ENCODE measurements around the gene MYO1D.
"Not testable (repeated sequence)": the region's sequence is repeated elsewhere in the genome, so short reads cannot be mapped to it uniquely, and the experiment has no call there.

The MYO1D gene

GRCh38 chr17:32673964-32674363 lies 203.0 kb downstream of the MYO1D start:
- no peak for DNase-seq (ENCODE audit: low read depth)

GRCh38 chr17:32672711-32673110 lies 204.2 kb downstream of the MYO1D start:
- DNase-seq (ENCODE audit: low read depth), result no peak

DNA sequence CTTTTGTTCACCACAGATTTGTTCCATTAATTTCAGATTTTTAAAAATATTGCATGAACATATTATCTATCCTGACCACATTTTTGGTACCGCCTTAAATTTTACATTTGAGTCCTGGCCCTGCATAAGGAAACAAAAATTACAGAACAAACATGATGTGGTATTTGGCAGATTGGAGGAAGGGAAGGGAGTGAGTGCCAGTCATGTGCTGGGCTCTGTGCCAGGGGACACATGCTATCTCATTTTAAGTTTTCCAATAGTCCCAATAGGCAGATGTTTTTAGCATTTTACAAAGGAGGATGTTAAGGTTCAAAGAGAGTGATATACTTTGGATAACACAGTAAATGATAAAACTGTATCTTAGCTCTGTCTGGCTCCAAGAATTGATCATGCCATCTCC lies 205.0 kb downstream of the MYO1D start:
- DNase-seq (ENCODE audit: low read depth), result no peak

DNA sequence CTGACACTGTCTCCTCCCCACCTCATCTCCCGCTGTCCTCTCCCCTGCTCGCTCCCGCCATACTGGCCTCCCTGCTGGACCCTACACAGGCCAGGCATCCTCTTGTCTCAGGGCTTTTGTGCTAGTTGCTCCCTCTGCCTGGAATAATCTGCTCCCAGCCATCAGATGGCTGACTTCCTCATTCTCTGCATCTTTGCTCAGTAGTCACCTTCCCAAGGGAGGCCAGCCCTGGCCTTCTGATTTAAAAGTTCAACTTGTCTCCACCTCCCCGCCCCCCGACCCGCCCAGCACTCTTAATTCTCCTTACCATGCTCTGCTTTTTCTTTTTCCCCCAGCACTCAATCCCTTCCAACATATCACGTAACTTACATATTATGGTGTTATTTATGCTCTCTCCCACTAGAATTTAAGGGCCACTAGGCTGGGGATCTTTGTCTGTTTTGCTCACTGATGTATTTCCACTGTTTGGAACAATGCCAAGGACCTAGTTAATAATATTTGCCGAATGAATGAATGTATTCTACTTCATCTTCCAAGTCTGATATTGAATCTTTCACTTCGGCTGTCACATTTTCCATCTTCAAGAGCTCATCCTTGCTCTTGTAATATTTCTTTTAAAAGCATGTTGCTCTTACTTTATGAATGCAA lies 211.9 kb downstream of the MYO1D start:
- no peak for DNase-seq (ENCODE audit: low read depth)

DNA sequence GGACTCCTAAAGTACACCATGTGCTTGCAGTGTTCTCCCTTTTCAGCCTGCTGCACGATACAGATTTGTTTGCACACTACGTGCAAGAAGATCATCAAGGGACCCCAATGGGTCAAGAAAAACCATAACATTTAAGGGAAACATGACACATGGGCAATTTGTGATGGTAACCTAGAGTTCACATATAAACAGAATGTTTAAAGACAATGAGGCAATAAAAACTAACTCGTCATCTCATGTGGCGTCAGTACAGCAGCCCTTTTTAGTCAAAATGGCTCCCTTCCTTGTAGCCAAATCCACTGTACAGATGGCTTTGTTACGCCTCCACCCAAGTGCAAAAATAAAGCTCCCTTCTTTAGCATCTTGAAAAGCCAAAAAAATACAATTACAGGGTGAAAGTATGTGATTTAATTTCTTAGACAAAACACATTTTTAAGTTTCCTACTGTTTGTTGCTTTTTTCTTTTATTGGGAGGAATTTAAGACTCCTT lies 216.4 kb downstream of the MYO1D start:
- DNase-seq (ENCODE audit: low read depth), result no peak

- peak; percentile 46 for DNase-seq (ENCODE audit: low read depth)
Observed at GRCh38 chr17:32659419-32659842, 217.5 kb downstream of the MYO1D start.

- DNase-seq (ENCODE audit: low read depth), result no peak
Observed at GRCh38 chr17:32658470-32659418, 218.2 kb downstream of the MYO1D start.

DNA sequence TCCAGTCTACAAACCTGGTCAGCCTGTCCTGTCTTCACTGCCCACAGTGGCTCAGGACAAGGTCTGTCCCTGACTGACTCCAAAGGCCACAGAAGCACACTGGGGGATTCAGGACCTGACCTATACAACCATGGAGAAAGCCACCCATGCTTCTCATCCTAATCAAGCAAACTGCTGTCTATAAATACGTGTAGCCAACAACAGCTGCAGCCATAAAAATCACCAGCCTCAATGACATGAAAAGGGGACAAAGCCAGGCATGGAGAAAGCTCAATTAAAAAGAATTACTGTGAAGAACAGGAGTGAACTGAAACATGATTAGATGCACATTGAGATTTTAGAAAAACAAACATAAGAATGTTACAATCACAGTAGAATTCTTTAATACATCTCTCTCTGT lies 220.0 kb downstream of the MYO1D start:
- no peak for DNase-seq (ENCODE audit: low read depth)

DNA sequence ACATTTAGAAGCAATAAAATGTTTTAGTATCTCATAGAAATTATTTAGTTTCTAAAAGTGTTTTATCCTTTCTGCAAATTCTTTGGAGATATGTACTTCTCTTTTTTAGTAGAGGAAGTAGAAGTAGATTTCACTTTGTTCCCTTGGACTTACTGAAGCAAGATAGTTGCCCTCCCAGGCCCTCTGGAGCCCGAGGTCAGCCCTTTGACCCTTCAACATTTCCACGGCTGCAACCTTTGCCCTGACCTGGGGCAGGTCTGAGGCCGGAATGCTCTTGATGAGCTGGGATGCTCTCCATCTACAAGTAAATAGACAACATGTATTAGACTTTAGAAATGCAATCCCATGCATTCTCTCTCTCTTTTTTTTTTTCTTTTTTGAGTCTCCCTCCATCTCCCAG lies 222.6 kb downstream of the MYO1D start:
- no peak for DNase-seq (ENCODE audit: low read depth)

GRCh38 chr17:32651084-32651483 lies 225.8 kb downstream of the MYO1D start:
- no peak for DNase-seq (ENCODE audit: low read depth)

DNA sequence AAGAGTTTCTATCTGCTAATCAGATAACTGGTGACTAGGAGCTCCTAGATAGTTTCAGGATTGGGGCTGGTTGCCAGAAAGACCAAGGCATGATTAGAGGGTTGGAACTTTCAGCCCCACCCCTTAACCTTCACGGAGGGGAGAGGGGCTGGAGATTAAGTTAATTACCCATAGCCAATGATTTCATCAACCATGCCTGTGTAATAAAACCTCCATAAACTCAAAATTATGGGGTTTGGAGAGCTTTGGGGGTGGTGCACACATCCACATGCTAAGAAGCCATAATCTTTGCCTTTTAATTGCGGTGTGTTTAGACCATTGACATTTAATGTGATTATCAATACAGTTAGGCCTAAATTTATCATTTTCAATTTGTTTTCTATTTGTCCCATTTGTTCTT lies 228.5 kb downstream of the MYO1D start:
- DNase-seq (ENCODE audit: low read depth), result no peak

DNA sequence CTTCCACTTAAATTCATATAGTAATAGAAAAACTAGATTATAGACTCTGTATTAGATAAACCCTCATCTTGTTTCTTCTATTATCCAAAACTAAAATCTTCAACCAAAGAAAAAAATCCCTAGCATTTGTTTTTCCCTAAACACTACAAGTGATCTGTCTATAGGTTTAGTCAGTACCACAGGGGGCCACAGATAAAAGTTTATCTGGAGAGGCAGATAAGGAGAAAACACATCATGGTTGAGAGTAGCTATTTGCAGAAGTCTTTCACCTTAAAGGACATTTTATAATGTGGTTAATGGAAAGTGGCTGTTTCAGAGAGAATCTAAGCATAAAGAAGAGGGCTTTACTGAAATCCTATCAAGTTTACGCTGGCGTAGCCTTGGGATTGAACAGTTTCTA lies 230.0 kb downstream of the MYO1D start:
- DNase-seq (ENCODE audit: low read depth), result no peak

- not testable (repeated sequence) for DNase-seq (ENCODE audit: low read depth)
Observed at GRCh38 chr17:32641514-32641913, 235.4 kb downstream of the MYO1D start.

GRCh38 chr17:32636598-32637218 lies 240.2 kb downstream of the MYO1D start:
- no peak for DNase-seq (ENCODE audit: low read depth)

- no peak for DNase-seq (ENCODE audit: low read depth)
Observed at GRCh38 chr17:32634167-32634566, 242.8 kb downstream of the MYO1D start.

GRCh38 chr17:32631341-32632096 lies 245.4 kb downstream of the MYO1D start:
- no peak for DNase-seq (ENCODE audit: low read depth)

- DNase-seq (ENCODE audit: low read depth), result no peak
Observed at GRCh38 chr17:32629563-32630190, 247.2 kb downstream of the MYO1D start.

DNA sequence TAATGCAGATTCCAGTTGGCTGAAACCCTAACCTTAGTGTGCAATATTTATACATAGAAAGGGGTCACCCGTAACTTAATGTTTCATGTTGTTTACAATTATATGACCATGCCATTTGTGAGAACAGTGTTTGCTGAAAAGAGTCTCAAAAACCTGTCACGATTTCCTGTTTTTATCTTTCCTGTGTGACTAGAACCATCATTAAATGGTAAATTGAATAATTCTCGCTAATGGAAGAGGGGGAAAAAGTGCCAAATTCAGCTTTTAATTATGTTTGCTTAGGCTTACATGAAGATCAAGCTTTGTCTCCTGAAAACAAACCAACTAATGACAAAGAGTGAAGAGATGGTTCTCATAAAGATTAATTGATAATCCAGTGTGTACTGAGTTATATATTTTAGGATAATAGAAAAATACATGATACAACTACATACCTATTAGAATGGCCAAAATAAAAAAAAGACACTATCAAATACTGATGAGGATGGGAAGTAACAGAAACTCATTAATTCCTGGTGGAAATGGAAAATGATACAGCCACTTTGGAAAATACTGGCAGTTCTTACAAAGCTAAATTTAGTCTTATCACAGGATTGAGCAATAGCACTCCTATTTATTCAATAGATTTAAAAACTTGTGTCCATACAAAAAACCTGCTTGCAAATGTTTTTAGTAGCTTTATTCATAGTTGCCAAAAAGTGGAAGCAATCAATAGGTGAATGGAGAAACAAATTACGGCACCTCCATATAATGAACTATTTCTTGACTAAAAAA lies 248.5 kb downstream of the MYO1D start:
- DNase-seq (ENCODE audit: low read depth), result no peak

DNA sequence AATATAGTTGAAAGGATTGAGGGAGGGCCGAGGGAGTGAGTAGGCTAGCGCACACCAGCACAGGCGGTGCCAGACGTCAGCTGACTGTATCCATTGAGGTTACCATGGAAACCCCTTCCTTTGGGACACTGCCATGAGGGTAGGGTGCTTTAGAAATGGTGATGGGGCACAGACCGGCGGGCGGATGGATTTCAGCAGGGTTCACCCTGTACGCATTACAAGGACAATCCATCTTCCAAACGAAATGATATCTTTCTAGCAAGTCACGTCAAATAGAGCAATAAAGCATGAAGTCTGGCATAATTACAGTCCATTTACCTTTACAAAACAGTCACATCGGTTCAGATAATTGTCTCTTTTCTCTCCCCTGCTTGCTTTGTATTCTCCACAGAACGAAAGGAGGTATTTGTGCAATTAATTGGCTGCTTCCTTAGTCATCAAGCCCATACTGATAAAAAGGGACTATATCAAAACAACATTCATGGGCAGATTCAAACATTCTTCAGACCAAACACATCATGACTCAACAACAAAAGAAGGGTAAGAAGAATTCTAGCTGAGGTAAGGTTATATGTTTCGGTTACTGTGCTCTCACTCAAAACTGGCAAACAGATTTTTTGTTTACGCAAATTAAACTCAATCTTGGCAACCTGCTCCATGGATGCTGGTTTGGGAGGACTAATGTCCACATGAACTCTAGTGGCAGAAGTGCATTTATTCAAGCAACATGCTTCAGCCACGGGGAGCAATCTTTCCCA lies 249.5 kb downstream of the MYO1D start:
- no peak for DNase-seq (ENCODE audit: low read depth)

- no peak for DNase-seq (ENCODE audit: low read depth)
Observed at GRCh38 chr17:32626379-32626791, 250.5 kb downstream of the MYO1D start.

Measured in stimulated activated CD8-positive, alpha-beta memory T cell treated with anti-CD3 and anti-CD28 coated beads, Interleukin-12 subunit alpha, Interleukin-12 subunit beta, amount 100 ng/mL, for 1 hour (primary cell).